HG03159 (cell line): Measurements from ENCODE around the gene SPATA21.

Experiments
- ATAC-seq: cut with Tn5 transposase; IDR thresholded peaks from one replicate; pipeline ENCODE4 v1.9.1; 2021; ENCODE audit warnings: mild to moderate bottlenecking, moderate library complexity; ENCODE audit not compliant: unreplicated experiment

The SPATA21 gene

GRCh38 chr1:16351994-16352841, 85.0 kb downstream of the SPATA21 start, which contains the start of gene FBXO42:
Gene FBXO42, minus strand, starts transcription at chr1:16352480. Its CDS starts 37,062 bp downstream, at chr1:16315418.
- ATAC-seq: peak; percentile 80

- ATAC-seq: no peak
These were observed 85.7 kb downstream of the SPATA21 start for GRCh38 chr1:16351456-16351993.

DNA sequence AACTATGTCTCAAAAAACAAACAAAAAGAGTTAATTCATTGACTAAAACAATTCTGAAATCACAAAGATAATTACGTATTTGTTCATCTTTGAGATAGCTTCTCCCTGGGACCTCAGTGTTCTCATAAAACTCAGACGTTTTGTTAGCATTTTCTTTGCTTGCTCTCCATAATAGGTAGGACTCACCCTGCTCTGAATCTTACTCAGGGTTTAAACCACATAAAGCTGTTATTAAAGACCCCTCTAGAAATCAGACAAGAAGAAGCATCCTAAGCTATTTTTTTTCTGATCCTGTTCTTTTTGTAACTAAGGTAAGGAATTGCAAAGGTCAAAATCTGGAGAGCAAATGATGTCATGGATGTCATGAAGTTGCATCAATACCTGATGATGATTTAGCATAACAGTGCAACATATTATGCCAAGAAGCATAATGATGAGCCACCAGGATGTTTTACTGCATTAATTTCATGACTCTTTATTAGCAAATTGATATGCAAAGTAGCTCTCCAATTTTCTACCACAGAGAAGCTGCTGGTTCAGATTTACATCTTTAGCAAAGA, 87.3 kb downstream of the SPATA21 start:
- no peak for ATAC-seq
